ENCODE results near the gene MBD2.
"Not testable (repeated sequence)": the region's sequence is repeated elsewhere in the genome, so short reads cannot be mapped to it uniquely, and the experiment has no call there.

The MBD2 gene

GRCh38 chr18:54238173-54238936 lies 13.9 kb upstream of the MBD2 start:
- DNase-seq (ENCODE audit: low spot score) = no peak

- DNase-seq (ENCODE audit: low spot score) = no peak
These were observed 11.4 kb upstream of the MBD2 start for GRCh38 chr18:54235871-54236270.

- no peak for DNase-seq (ENCODE audit: low spot score)
These were observed 9.3 kb upstream of the MBD2 start for GRCh38 chr18:54233747-54234146.

- DNase-seq (ENCODE audit: low spot score) = no peak
These were observed 8.8 kb upstream of the MBD2 start for GRCh38 chr18:54233228-54233625.

DNA sequence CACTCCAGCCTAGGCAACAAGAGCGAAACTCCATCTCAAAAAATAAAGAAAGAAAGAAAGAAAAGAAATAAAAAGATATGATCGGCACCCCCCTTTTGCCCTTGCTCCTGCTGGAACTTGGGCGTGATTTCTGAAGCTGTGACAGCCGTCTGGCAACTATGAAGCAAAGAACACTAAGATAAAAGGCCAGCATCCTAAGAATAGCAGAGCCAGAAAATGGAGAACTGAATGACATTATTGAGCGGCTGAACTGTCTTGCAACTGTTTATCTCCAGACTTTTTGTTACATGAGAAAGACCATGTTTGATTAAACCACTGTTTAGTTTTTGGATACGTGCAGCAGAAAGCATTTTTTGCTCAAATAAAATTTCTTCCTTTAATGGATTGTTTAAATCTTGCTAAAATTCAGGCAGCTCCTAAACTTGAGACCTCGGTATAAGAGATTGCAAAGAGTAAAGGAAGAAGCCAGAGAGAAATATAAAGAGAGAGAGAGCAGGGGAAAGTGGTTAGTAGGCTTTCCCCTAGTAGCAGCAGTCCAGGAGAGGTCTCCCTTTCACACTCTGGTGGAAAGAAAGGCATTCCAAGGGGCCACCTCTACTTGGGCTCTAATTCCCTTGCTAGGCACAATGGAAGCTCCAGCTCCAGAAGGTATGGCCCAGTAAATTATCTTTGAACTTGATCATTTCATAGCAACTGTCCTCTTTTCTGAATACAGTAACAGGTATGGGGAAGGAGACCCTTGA lies 8.2 kb upstream of the MBD2 start:
- no peak for DNase-seq (ENCODE audit: low spot score)

- DNase-seq (ENCODE audit: low spot score) = no peak
These were observed 5.1 kb upstream of the MBD2 start for GRCh38 chr18:54229421-54230059.

DNA sequence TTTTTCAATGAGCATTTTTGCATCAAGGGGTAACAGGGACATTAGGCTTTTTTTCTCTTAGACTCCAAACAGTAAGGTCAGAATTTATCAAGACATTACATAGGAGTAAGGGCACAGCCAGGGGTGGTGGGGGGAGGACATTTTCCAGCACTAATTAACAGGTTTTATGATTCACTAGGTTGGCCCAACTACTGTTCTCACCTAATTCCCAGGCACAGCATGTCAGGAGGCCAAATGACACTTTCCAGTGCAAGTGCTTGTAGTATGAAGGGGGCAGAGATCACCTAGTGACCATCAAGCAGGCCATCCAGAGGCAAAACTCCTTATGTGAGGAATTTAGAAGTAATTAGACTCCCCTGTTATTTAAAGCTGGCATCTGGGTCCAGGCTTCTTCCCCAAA lies 3.9 kb upstream of the MBD2 start:
- DNase-seq (ENCODE audit: low spot score) = no peak

DNA sequence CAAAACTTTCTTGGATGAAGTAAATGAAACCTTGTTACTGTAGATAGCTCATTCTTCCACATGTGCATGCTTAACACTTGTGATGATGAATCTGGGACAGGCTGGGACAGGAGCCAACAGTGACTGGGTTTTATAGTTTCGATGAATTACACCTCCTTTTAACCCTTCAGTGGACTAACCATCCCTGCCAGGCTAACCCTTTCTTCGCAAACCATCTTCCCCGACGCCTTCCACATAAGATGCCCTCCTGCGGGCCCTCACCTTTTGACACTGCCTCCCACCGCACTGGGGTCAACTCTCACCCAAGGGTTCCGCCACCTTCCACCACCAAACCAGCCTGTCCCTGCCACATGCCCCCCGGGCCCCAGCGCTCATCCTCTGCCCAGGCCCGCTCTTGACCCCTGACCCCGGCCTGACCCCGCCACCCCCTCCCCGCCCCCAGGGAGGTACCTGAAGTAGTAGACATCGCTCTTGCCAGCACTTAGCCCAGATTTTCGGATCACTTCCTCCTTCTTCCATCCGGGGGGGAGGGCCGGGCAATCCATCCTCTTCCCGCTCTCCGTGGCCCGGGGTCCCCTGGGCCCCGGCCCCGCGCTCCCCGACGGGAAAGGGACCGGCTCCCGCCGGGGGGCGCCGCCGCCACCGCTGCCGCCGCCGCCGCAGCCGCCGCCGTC lies 764 bp downstream of the MBD2 start:
- peak; percentile 23 for DNase-seq (ENCODE audit: low spot score)

GRCh38 chr18:54222922-54223567 lies 1.4 kb downstream of the MBD2 start:
- no peak for DNase-seq (ENCODE audit: low spot score)

GRCh38 chr18:54220406-54220805 lies 4.1 kb downstream of the MBD2 start:
- DNase-seq (ENCODE audit: low spot score) = no peak

DNA sequence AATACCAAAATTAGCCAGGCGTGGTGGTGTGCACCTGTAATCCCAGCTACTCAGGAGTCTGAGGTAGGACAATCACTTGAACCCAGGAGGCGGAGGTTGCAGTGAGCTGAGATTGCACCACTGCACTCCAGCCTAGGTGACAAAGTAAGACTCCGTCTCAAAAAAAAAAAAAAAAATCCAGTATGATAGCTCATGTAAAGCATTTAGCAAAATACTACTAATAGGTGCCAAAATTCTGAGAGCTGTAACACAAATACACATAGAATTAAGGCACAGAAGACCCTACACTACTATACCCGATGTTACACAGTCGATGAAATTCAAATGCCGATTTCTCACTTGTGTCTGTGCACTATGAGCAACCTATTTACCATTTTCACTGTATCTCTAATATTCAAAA lies 5.7 kb downstream of the MBD2 start:
- not testable (repeated sequence) for DNase-seq (ENCODE audit: low spot score)

DNA sequence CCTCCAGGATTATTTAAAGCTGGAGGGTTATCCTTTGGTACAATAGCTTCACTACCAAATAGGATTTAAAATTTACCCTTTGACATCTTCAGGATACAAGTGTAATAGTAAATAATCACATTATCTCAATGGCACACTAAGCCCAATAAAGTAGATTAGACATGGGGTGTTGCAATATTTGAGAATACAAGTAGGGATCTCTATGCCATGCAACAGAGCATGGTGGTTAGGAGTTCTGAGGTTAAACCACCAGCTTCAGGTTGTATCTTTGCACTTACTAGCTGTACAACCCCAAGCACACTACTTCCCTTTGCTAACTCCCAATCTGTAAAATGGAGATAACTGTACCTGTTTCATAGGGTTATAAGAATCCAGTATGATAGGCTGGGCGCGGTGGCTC lies 6.2 kb downstream of the MBD2 start:
- DNase-seq (ENCODE audit: low spot score) = no peak

DNA sequence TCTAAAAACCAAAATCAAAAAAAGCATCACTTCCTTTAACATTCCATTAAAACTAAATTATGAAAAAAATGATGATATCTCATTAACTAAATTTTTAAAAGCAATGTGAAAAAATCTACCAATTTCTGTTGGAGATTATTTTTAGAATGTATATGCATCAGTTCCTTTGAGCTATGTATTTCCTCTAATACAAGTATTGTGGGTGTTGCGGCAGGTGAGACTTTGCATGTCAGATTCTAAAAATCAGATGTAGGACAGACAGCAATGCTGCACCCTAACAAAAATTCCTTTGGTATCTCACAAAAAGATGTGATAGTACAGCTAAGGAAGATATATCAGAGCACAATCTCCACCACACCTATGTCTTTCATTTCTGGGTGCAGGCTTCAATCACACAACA lies 6.8 kb downstream of the MBD2 start:
- DNase-seq (ENCODE audit: low spot score) = no peak

DNA sequence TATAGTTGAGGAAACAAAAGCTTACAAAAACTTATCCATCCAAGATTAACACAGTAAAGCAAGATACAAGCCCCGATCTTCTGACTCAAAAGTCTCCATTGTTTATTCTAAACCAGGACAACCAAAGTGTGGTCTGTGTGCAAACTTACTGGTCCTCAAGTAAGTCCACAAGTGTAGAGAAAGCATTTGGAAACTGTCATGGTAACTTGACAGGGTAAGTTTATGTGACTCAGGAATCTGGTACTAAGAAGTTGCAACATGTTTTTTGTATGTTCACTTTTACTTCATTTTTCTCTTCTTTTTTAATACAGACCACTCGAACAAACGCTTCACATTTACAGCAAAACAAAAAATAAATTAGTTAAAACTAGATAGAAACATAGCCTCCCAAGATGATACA lies 9.4 kb downstream of the MBD2 start:
- no peak for DNase-seq (ENCODE audit: low spot score)

GRCh38 chr18:54210463-54210862 lies 14.0 kb downstream of the MBD2 start:
- DNase-seq (ENCODE audit: low spot score) = no peak

- DNase-seq (ENCODE audit: low spot score) = no peak
These were observed 14.8 kb downstream of the MBD2 start for GRCh38 chr18:54209471-54210180.

- no peak for DNase-seq (ENCODE audit: low spot score)
These were observed 18.0 kb downstream of the MBD2 start for GRCh38 chr18:54206447-54206846.

- no peak for DNase-seq (ENCODE audit: low spot score)
These were observed 18.5 kb downstream of the MBD2 start for GRCh38 chr18:54205959-54206358.

- DNase-seq (ENCODE audit: low spot score) = not testable (repeated sequence)
These were observed 19.0 kb downstream of the MBD2 start for GRCh38 chr18:54205448-54205847.

- DNase-seq (ENCODE audit: low spot score) = no peak
These were observed 19.6 kb downstream of the MBD2 start for GRCh38 chr18:54204883-54205282.

DNA sequence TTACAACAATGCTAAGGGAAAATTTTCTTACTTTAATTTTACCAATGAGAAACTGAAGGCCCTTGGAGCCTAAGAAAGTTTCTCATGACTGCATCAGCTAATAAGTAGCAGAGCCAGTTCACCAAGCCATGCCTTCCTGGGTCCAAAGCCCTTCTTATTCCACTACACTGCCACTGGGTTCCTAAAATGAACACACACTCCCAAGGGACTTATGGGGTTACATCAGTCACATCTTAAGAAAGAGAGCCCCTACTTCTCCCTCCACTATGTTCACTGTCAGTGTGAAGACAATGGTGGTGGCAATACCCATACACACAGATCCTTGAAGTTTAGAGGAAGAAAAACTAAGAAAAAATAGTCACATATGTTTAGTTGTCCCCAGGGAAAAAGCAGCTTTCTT lies 20.6 kb downstream of the MBD2 start:
- DNase-seq (ENCODE audit: low spot score) = no peak
